Measurements from ENCODE around the gene CGB5. TPM values are rescaled to one million over a fixed set of nuclear protein-coding genes. Genes with fewer than 3 reads are reported as not detected.

The CGB5 gene
- polyA plus RNA-seq, 2 of the 4 experiments (the other 2 are of a cell fraction): 0.23 to 0.53 TPM

- WGBS (ENCODE audit: missing lambda C conversion rate): 15% methylated on average over 38 of the region's 53 CpGs
- TF ChIP-seq CTCF (IDR thresholded peaks at IDR 0.05): peak; percentile 11; the same call in 2 of the 3 replicates
- no peak for TF ChIP-seq TFCP2L1 (CRISPR knock-in tag; IDR thresholded peaks at IDR 0.05)
- no peak for TF ChIP-seq ZC3H11A (IDR thresholded peaks at IDR 0.05)
- TF ChIP-seq, protein P1, sequence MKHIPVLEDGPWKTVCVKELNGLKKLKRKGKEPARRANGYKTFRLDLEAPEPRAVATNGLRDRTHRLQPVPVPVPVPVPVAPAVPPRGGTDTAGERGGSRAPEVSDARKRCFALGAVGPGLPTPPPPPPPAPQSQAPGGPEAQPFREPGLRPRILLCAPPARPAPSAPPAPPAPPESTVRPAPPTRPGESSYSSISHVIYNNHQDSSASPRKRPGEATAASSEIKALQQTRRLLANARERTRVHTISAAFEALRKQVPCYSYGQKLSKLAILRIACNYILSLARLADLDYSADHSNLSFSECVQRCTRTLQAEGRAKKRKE (CRISPR knock-in tag; IDR thresholded peaks at IDR 0.05; ENCODE audit: low read depth): no peak
- Histone ChIP-seq H3K4me2 (peak within 1 kb of the TSS; percentile 89), H3K4me1 (peaks cover 18% of the 10 kb centered on the region), H3K27ac (peak within 1 kb of the TSS; percentile 56 to 82), H3K9me3 (no peaks in the 10 kb centered on the region), H3K4me3 (peak within 1 kb of the TSS; percentile 45)
- DNase-seq (ENCODE audit: low read depth in 1 of 2, low spot score in 1 of 2): peak in 1 of 2 experiments; percentile 61
- no peak for FAIRE-seq
- POLR2A ChIA-PET: interaction anchor here (1.1 to 1.3 kb wide), 2 partner anchors 9 to 193 kb away, joined by 3 to 4 read pairs; partner anchors contain the start of gene PPP1R15A
- ATAC-seq: peak; percentile 66 to 79
- CTCF ChIA-PET: interaction anchor here (0.7 to 2.3 kb wide), 10 partner anchors 9 to 90 kb away, joined by 3 to 11 read pairs (median 6); partner anchors contain the start of genes GYS1 and RUVBL2
Measured at GRCh38 chr19:49064768-49065611, 21.3 kb downstream of the CGB5 start, which contains the start of gene NTF4. NTF4 (minus strand) TSS chr19:49064818; CDS start chr19:49061997, 2,821 bp downstream.

GRCh38 chr19:49065905-49066512, 22.4 kb downstream of the CGB5 start:
- peak; percentile 26 to 33; a peak in 5 of 6 replicates for ATAC-seq
- no peak for FAIRE-seq
- TF ChIP-seq ZC3H11A (IDR thresholded peaks at IDR 0.05): no peak
- no peak for TF ChIP-seq JUNB (IDR thresholded peaks at IDR 0.05)
- TF ChIP-seq NR3C1 (IDR thresholded peaks at IDR 0.05): no peak
- no peak for TF ChIP-seq EP300 (IDR thresholded peaks at IDR 0.05)
- TF ChIP-seq KDM1A (IDR thresholded peaks at IDR 0.05; ENCODE audit: low read depth): no peak
- no peak for TF ChIP-seq FOSL2 (IDR thresholded peaks at IDR 0.05)
- no peak for TF ChIP-seq FOSL2 (CRISPR knock-in tag; IDR thresholded peaks at IDR 0.05)
- TF ChIP-seq HOXA7 (CRISPR knock-in tag; IDR thresholded peaks at IDR 0.05): no peak
- no peak for TF ChIP-seq JUN (IDR thresholded peaks at IDR 0.05)
- no peak for TF ChIP-seq TP53 (CRISPR knock-in tag; IDR thresholded peaks at IDR 0.05)
- TF ChIP-seq ZFP36 (IDR thresholded peaks at IDR 0.05; ENCODE audit: borderline replicate concordance, partially characterized antibody): no peak
- no peak for TF ChIP-seq BHLHE40 (IDR thresholded peaks at IDR 0.05; ENCODE audit: low read depth, low read length)
- no peak for TF ChIP-seq PHF8 (IDR thresholded peaks at IDR 0.05; ENCODE audit: borderline replicate concordance, low read depth)
- TF ChIP-seq MAZ (IDR thresholded peaks at IDR 0.05; ENCODE audit: borderline replicate concordance, low read depth, low read length): no peak
- TF ChIP-seq HDAC2 (IDR thresholded peaks at IDR 0.05): no peak
- TF ChIP-seq KDM5A (IDR thresholded peaks at IDR 0.05): no peak
- TF ChIP-seq RAD21 (conservative IDR thresholded peaks at IDR 0.05 in 1 of 2, IDR thresholded peaks at IDR 0.05 in 1 of 2): no peak
- TF ChIP-seq CTCF (IDR thresholded peaks at IDR 0.05): no peak
- TF ChIP-seq HEYL (CRISPR knock-in tag; IDR thresholded peaks at IDR 0.05): no peak
- DNase-seq (ENCODE audit: low read depth in 1 of 2, low spot score in 1 of 2): no peak
- Histone ChIP-seq H3K27ac (no peak overlapping the region), H3K4me1 (peaks cover 18% of the 10 kb centered on the region), H3K4me2 (no peak overlapping the region), H3K4me3 (no peak overlapping the region), H3K9me3 (no peaks in the 10 kb centered on the region)
- 69% methylated on average over 13 of the region's 13 CpGs for WGBS (ENCODE audit: missing lambda C conversion rate)
- POLR2A ChIA-PET: interaction anchor here (1.1 to 1.3 kb wide), 2 partner anchors 10 to 194 kb away, joined by 3 to 4 read pairs; partner anchors contain the start of gene PPP1R15A
- CTCF ChIA-PET: interaction anchor here (0.6 to 2.3 kb wide), 10 partner anchors 8 to 348 kb away, joined by 3 to 11 read pairs (median 6); partner anchors contain the start of genes GYS1 and RUVBL2

Measured in A549 (cell line).